ENCODE measurements around the gene PTCD3.

The PTCD3 gene

GRCh38 chr2:86143926-86144685 lies 38.1 kb downstream of the PTCD3 start:
- no peak for DNase-seq (ENCODE audit: low spot score)

- DNase-seq (ENCODE audit: low spot score), result no peak
Observed at GRCh38 chr2:86147793-86148192, 41.8 kb downstream of the PTCD3 start.

GRCh38 chr2:86150502-86150901 lies 44.5 kb downstream of the PTCD3 start:
- no peak for DNase-seq (ENCODE audit: low spot score)

- DNase-seq (ENCODE audit: low spot score), result no peak
Observed at GRCh38 chr2:86157009-86157556, 51.0 kb downstream of the PTCD3 start.

GRCh38 chr2:86158286-86158685 lies 52.3 kb downstream of the PTCD3 start:
- DNase-seq (ENCODE audit: low spot score), result no peak

- DNase-seq (ENCODE audit: low spot score), result no peak
Observed at GRCh38 chr2:86160156-86160952, 54.3 kb downstream of the PTCD3 start.

GRCh38 chr2:86170449-86170848 lies 64.4 kb downstream of the PTCD3 start:
- no peak for DNase-seq (ENCODE audit: low spot score)

- no peak for DNase-seq (ENCODE audit: low spot score)
Observed at GRCh38 chr2:86171295-86171694, 65.3 kb downstream of the PTCD3 start.

- no peak for DNase-seq (ENCODE audit: low spot score)
Observed at GRCh38 chr2:86172610-86173009, 66.6 kb downstream of the PTCD3 start.

GRCh38 chr2:86174445-86174844 lies 68.4 kb downstream of the PTCD3 start:
- no peak for DNase-seq (ENCODE audit: low spot score)

GRCh38 chr2:86175828-86176227 lies 69.8 kb downstream of the PTCD3 start:
- DNase-seq (ENCODE audit: low spot score), result no peak

GRCh38 chr2:86176597-86176996 lies 70.6 kb downstream of the PTCD3 start:
- DNase-seq (ENCODE audit: low spot score), result no peak

GRCh38 chr2:86185517-86186212 lies 79.6 kb downstream of the PTCD3 start:
- DNase-seq (ENCODE audit: low spot score), result peak; percentile 30

GRCh38 chr2:86186431-86186830 lies 80.4 kb downstream of the PTCD3 start:
- peak; percentile 35 for DNase-seq (ENCODE audit: low spot score)

- DNase-seq (ENCODE audit: low spot score), result no peak
Observed at GRCh38 chr2:86189782-86190416, 83.9 kb downstream of the PTCD3 start.
